ENCODE results near the gene SULT6B1.
"Not testable (repeated sequence)": the region's sequence is repeated elsewhere in the genome, so short reads cannot be mapped to it uniquely, and the experiment has no call there.

Gene SULT6B1

GRCh38 chr2:37188570-37188969 is at the start of gene SULT6B1:
TSS of gene SULT6B1 (minus strand) at chr2:37188670. CDS start at chr2:37188640, 30 bp downstream.
- no peak for DNase-seq

- DNase-seq = no peak
Observed at GRCh38 chr2:37232131-37232933, 43.9 kb upstream of the SULT6B1 start.

- DNase-seq = peak; percentile 77
Observed at GRCh38 chr2:37231241-37232130, 43.0 kb upstream of the SULT6B1 start, which contains the start of the genes CEBPZ and NDUFAF7. TSS of gene CEBPZ (minus strand) at chr2:37231596. CDS start at chr2:37231567, 29 bp downstream. TSS of gene NDUFAF7 (plus strand) at chr2:37231658. CDS start at chr2:37231706, 48 bp downstream.

DNA sequence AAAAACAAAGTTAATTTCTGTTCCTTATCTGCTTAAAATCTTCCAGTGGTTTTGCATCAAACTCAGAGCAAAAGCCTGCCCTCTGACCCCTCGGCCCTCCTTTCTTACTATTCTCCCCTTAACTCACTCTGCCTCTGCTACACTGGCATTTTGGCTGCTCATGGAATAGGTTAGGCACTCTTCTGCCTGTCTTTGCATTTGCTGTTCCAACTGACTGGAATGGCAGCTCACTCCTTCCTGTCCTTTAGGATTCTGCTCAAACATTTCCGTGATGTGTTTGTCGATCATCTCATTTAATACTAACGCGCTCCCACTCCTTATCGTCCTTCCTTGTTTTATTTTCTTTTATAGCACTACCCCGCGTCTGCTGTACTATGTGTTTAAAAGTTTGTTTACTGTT is 42.1 kb upstream of the SULT6B1 start:
- no peak for DNase-seq

DNA sequence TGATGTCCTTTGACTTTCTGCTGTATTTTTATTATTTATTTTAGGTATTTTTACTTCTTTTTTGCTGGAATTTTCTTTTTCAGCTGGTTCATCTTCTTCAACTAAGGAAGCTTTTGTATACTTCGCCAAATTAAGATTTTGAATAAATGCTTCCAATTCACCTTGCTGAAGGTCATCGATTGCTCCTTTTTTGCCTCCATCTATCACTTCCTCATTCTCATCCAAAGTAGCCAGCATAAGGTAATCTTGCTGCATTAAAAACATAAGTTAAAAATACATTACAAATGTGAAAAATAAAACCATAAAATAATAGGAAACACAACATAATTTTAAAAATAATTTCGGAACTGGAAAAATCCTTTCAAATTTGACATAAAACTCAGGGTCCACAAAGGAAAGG is 40.3 kb upstream of the SULT6B1 start:
- DNase-seq = no peak

- no peak for DNase-seq
Observed at GRCh38 chr2:37226863-37227262, 38.4 kb upstream of the SULT6B1 start.

DNA sequence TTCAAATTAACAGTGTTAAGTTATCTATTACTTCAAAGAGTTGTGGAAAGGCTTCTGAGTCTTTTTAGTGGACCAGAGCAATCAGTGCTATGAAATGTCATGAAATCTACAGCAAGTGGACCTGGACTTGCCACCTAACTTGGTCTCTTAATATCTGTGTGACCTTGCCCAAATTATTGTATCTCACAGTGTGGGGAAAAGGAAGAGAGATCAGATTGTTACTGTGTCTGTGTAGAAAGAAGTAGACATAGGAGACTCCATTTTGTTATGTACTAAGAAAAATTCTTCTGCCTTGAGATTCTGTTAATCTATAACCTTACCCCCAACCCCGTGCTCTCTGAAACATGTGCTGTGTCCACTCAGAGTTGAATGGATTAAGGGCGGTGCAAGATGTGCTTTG is 36.7 kb upstream of the SULT6B1 start:
- not testable (repeated sequence) for DNase-seq

- no peak for DNase-seq
Observed at GRCh38 chr2:37224063-37224462, 35.6 kb upstream of the SULT6B1 start.

DNA sequence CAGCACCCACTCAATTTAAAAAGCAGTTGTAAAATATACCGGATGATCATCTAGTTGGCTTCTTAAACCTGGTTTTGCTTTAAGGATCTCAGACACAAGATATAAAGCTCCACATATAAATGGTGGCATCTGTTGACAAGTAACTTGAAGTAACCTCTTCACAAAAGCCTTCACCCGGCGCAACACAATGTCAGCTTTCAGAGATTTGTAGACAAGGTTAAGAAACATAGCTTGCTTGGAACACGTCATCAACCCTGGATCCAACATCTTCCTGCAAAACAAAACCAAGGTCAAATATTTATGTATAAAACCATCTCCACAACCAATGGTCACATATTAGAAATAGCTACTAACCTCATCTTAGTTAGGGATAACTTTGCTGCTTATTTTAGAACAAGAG is 34.7 kb upstream of the SULT6B1 start:
- no peak for DNase-seq

- no peak for DNase-seq
Observed at GRCh38 chr2:37219046-37219445, 30.6 kb upstream of the SULT6B1 start.

GRCh38 chr2:37215250-37215649 is 26.8 kb upstream of the SULT6B1 start:
- no peak for DNase-seq

GRCh38 chr2:37211939-37212338 is 23.5 kb upstream of the SULT6B1 start:
- no peak for DNase-seq

DNA sequence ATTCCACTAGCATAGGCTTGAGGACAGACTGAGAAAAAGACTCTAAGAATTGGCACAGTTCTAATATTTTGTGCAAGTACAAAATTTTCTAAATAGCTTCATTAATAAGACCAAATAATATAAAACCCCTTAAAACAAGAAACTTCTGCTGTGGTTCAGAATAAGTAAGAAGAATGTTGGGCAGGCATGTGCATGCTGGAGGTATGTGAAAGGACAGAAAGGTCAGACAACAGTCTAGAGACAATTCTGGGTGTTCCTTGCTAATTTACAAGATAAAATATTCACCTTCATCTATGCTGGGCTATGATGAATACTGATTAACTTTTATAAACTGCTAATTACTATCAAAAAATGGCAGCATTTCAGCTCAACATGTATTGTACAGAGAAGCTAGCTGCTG is 22.7 kb upstream of the SULT6B1 start:
- no peak for DNase-seq

DNA sequence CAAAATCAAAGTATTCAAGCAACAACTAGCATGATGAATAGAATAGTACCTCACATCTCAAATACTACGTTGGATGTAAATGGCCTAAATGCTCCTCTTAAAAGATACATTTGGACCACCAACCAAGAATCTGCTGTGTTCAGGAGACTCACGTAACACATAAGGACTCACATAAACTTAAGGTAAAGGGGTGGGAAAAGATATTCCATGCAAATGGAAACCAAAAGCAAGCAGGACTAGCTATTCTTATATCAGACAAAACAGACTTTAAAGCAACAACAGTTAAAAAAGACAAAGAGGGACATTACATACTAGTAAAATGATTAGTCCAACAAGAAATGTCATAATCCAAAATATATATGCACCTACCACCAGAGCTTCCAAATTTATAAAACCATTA is 18.3 kb upstream of the SULT6B1 start:
- not testable (repeated sequence) for DNase-seq

GRCh38 chr2:37205689-37206341 is 17.3 kb upstream of the SULT6B1 start:
- no peak for DNase-seq

GRCh38 chr2:37205071-37205661 is 16.7 kb upstream of the SULT6B1 start:
- DNase-seq = not testable (repeated sequence)

DNA sequence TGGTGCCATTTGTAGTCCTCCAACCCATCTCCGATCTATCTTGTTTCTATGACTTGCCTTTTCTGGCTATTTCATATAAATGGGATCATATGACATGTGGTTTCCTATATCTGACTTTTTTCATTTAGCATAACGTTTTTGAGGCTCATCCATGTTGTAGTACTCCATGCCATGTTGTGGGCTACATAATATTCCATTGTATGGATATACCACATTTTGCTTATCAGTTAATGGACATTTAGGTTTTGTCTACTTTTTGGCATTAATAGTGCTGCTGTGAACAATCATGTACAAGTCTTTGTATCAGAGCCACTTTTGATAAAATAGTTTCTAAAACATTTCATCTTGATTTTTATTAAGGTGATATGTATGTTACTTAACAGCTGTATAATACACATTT is 15.2 kb upstream of the SULT6B1 start:
- DNase-seq = no peak

GRCh38 chr2:37201766-37202165 is 13.3 kb upstream of the SULT6B1 start:
- no peak for DNase-seq

- DNase-seq = no peak
Observed at GRCh38 chr2:37201208-37201607, 12.7 kb upstream of the SULT6B1 start.

DNA sequence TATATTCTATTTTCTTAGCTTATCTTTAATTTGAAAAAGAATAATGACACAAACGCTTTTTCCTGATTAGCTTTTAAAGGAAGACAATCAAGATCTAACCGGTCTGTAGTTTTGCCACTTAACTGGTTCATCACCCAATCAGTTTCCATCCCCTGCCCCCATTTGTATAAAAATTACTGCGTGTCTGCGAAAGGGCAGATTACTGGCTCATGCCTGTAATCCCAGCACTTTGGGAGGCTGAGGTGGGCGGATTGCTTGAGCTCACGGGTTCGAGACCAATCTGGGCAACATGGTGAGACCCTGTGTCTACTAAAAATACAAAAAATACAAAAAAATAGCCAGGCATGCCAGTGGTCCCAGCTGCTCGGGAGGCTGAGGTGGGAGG is 10.2 kb upstream of the SULT6B1 start:
- no peak for DNase-seq

DNA sequence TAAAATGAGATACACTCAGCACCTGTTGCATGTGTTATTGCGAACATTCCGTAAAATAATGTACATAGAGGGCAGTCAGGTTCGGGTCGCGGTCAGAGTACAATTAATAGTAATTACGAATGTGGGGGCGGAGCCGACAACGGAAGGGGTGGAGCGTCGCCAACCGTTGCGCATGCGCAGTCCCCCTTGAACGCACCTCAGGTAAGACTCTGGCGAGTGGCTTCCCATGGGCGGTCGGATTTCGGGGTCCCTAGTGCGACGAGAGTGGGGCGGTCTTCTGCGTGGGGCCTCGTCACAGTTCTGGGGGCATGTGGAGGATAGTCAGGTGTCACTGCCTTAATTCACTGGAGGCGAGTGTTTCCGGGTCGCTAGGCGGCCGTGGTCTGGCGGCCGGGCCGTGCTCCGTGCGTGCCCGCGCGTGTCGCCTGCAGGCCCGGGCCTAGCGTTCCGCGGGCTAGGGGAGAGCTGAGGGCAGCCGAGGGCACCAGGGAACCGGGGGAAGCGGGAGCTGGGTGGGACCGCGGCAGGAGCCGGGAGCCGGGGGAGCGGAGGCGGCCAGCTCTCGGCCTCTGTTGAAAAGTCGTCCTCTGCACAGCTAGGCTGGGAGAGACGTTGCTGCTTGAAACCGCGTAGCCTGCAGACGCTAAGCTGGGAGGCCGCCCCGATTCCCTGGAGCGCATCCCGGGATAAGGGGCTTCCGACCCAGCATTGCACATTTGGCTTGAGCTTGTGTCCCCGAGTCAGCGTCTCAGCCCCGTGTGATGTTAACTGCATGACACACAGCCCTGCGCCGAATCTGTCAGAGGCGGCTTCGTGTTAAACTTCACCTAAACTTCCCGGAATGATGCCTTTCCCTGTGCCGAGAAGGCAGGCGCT is 8.1 kb upstream of the SULT6B1 start, which contains the start of gene CEBPZOS:
Gene CEBPZOS, plus strand, starts transcription at position 177 of the 876 bp plus-strand sequence. CDS start 3,209 bp downstream, outside the sequence.
- peak; percentile 64 for DNase-seq

All from NCI-H2171 (cell line).